Pancreas (tissue), 10 donors: ENCODE results near the gene USP25. TPM values are rescaled to one million over a fixed set of nuclear protein-coding genes. Genes with fewer than 3 reads are reported as not detected.

Source experiments
- ATAC-seq, 4 donors: fragments of 200-7000 bp; cut with Tn5 transposase; one replicate each; pipeline versions ENCODE4 v1.8.0 to v1.9.1; 2020; ENCODE audit warnings: mild to moderate bottlenecking in 4 of 4, moderate library complexity in 4 of 4
- DNase-seq, 6 donors: peaks; one replicate each; pipeline ENCODE4 v3.0.0-alpha.2; 2020
- FAIRE-seq: peaks from 2 replicates; lab custom pipeline; 2012; peaks lifted over from hg19 to GRCh38; lab: Jason Lieb, UNC
- H3K27ac ChIP-seq, 4 donors: fragments of 200-600 bp; sonication (generic); 1 replicate in 3 of 4; 2 replicates in 1 of 4; pipeline versions ENCODE4 v1.5.0 to v1.8.0; 2020
- H3K27me3 ChIP-seq, 4 donors: fragments of 200-600 bp; one replicate each; pipeline ENCODE4 v1.8.0; 2021
- H3K36me3 ChIP-seq, 3 donors: fragments of 200-600 bp; sonication (generic) in 1 of 3; one replicate each; pipeline versions ENCODE4 v1.5.0 to v1.8.0; 2020 to 2021
- H3K4me1 ChIP-seq, 3 donors: fragments of 200-600 bp; one replicate each; pipeline ENCODE4 v1.8.0; 2021
- H3K4me3 ChIP-seq, 4 donors: fragments of 200-600 bp; sonication (generic) in 2 of 4; one replicate each; pipeline versions ENCODE4 v1.5.0 to v1.8.0; 2020 to 2021
- H3K9me3 ChIP-seq, 4 donors: fragments of 200-600 bp; one replicate each; pipeline ENCODE4 v1.8.0; 2021
- WGBS, 2 donors: extraction: QIAGEN DNeasy Blood & Tissue Kit; methylation state at CpG; one replicate each; pipeline ENCODE4 v1.1.7; 2013; 5-methylcytosine and 5-hydroxymethylcytosine counted together
- intact Hi-C, 3 donors: fragments of 100-400 bp; cut with DNase I; formaldehyde crosslinking; loops; one replicate each; pipeline versions ENCODE4 v1.11.1 to v1.14.2; 2022
- polyA plus RNA-seq, 2 donors: library from polyadenylated mRNA; stranded (reverse); fragments of 200-250 nt; gene quantifications; one replicate each; pipeline ENCODE4 v1.2.3, GENCODE V29; 2013
- total RNA-seq, 6 donors: library from RNA; stranded (reverse); fragmentation: NEBNext Ultra II Directional in 4 of 6; extraction: Animal tissue kit (Norgen Biotek cat#: 25700) in 4 of 6; gene quantifications; one replicate each; pipeline versions ENCODE4 v1.2.1 to v1.2.4, GENCODE V29; 2021 to 2023
- TF ChIP-seq, protein P1 (sequence below), 4 donors: fragments of 200-600 bp; sonication (generic) in 3 of 4; IDR thresholded peaks; one replicate each; pipeline versions ENCODE4 v1.5.0 to v1.8.0; 2021; ENCODE audit warnings: antibody characterized with exemption in 4 of 4
- donor health status: healthy with polysubstance abuse.
- donor health status: DM: no; HTN: no; CAD: no; lungs with moderate emphysema.
- donor health status: DM: no; HTN: no; CAD: no.
- donor health status: control.
- donor health status: control.
- donor health status: Bipolar disorder and iron deficiency.
- donor health status: DM: yes; HTN: yes; CAD: no.
- donor health status: DM: no; HTN: no; CAD: no.
- donor health status: DM: no; HTN: no; CAD: no.
- donor health status: DM: yes; HTN: yes; CAD: no.

The USP25 gene
- total and polyA plus RNA-seq, 8 donors = 4.3 to 24.8 (median 15.0) TPM

DNA sequence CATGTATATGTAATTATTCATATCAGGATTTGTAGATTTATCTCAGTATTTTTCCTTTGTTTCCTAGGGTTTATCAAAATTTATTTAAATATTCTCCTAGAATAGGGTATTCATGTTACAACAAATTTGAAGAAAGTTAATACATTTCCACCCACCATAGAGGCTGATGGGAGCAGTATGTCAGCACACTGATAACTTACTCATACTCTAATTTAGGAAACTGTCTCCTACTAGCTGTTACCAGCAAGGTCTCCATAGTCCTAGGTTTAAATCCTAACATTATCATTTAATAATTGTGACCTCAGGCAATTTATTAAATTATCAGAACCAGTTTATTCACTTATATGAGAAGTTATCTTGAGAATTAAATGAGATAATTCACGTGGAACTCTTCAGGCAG lies 127.0 kb downstream of the USP25 start:
- intact Hi-C loops = no loop called here
- ATAC-seq = no peak
- no peak overlapping the region for H3K27ac ChIP-seq
- WGBS, 2 donors = 80 to 90% methylated on average over 1 of the region's 1 CpG
- DNase-seq = no peak
- FAIRE-seq = no peak
- TF ChIP-seq, protein P1, sequence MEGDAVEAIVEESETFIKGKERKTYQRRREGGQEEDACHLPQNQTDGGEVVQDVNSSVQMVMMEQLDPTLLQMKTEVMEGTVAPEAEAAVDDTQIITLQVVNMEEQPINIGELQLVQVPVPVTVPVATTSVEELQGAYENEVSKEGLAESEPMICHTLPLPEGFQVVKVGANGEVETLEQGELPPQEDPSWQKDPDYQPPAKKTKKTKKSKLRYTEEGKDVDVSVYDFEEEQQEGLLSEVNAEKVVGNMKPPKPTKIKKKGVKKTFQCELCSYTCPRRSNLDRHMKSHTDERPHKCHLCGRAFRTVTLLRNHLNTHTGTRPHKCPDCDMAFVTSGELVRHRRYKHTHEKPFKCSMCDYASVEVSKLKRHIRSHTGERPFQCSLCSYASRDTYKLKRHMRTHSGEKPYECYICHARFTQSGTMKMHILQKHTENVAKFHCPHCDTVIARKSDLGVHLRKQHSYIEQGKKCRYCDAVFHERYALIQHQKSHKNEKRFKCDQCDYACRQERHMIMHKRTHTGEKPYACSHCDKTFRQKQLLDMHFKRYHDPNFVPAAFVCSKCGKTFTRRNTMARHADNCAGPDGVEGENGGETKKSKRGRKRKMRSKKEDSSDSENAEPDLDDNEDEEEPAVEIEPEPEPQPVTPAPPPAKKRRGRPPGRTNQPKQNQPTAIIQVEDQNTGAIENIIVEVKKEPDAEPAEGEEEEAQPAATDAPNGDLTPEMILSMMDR (IDR thresholded peaks at IDR 0.05) = no peak
- H3K4me1 ChIP-seq = no peaks in the 10 kb centered on the region
- no peaks in the 10 kb centered on the region for H3K36me3 ChIP-seq
- H3K9me3 ChIP-seq = no peaks in the 10 kb centered on the region
- no peak overlapping the region for H3K4me3 ChIP-seq
- no peaks in the 10 kb centered on the region for H3K27me3 ChIP-seq

DNA sequence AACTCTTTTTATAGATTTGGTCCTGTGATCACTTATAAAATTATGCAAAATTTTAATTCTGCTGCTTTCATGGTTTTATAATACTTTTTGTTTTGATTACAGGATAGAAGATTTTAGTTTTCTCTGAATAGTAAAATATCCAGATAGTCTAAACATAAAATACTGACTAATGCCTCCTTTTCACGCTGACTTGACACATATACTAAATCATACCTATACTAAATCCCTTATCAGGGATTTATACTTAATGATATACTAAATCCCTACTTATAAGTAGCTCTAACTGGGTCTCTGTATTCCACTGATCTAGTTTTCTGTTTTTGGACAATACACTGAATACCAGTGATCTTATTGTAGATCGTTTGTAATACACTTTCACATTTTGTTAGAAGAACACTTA lies 128.0 kb downstream of the USP25 start:
- no peaks in the 10 kb centered on the region for H3K9me3 ChIP-seq
- no peak for ATAC-seq

DNA sequence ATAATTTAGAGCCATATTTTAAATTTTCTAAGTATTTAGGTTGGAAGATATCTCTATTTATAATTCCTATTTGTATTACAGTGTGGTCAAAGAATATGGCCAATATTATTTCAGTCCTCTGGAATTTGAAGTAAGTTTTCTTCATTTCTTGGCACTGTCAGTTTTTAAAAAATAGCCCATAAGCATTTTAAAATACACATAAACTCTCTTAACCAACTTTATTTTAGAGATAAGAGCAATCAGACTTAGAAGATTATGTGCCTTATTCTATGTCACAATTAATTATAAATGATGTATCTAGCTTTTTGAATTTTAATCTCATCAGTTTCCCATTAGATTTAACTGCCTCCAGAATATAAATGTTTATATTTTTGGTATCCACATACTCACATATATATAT lies 130.8 kb downstream of the USP25 start:
- peak; percentile 34 for FAIRE-seq
- TF ChIP-seq, protein P1 (IDR thresholded peaks at IDR 0.05) = no peak
- Histone ChIP-seq H3K4me1 (no peaks in the 10 kb centered on the region), H3K36me3 (peaks cover 0 to 4% (median 0%) of the 10 kb centered on the region in 3 donors), H3K27ac (no peak overlapping the region), H3K9me3 (no peaks in the 10 kb centered on the region), H3K27me3 (no peaks in the 10 kb centered on the region), H3K4me3 (no peak overlapping the region)
- no peak for DNase-seq
- intact Hi-C loops = no loop called here
- no peak for ATAC-seq

More for the DNA sequence above, 128.0 kb downstream of the USP25 start:
- Histone ChIP-seq H3K4me1 (no peaks in the 10 kb centered on the region), H3K27ac (no peak overlapping the region), H3K27me3 (no peaks in the 10 kb centered on the region), H3K4me3 (no peak overlapping the region), H3K36me3 (no peaks in the 10 kb centered on the region)
- WGBS, 2 donors = 68 to 73% methylated on average over 2 of the region's 2 CpGs
- intact Hi-C loops = no loop called here
- FAIRE-seq (no peak), DNase-seq (no peak)
- TF ChIP-seq, protein P1 (IDR thresholded peaks at IDR 0.05) = no peak

DNA sequence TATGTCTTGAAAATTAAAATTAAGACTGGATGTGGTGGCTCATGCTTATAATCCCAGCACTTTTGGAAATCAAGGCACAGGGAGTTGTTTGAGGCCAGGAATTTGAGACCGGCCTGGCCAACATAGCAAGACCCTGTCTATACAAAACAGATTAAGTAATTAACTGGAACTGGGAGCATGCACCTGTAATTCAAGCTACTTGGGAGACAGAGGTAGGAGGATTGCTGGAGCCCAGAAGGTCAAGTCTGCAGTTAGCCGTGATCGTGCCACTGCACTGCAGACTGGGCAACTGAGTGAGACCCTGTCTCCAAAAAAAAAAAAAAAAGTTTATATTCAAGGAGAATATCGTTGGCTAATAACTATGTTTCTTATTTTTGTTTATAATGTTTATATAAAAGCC lies 139.2 kb downstream of the USP25 start:
- TF ChIP-seq, protein P1 (IDR thresholded peaks at IDR 0.05) = no peak
- DNase-seq (no peak), ATAC-seq (no peak), FAIRE-seq (no peak)
- H3K27ac ChIP-seq = no peak overlapping the region
- H3K9me3 ChIP-seq = no peaks in the 10 kb centered on the region
- intact Hi-C loops = no loop called here
- H3K4me3 ChIP-seq = no peak overlapping the region
- no peaks in the 10 kb centered on the region for H3K4me1 ChIP-seq
- peaks cover 0 to 29% (median 8%) of the 10 kb centered on the region in 3 donors for H3K36me3 ChIP-seq
- no peaks in the 10 kb centered on the region for H3K27me3 ChIP-seq
- 92 to 96% methylated on average over 4 of the region's 4 CpGs for WGBS, 2 donors

DNA sequence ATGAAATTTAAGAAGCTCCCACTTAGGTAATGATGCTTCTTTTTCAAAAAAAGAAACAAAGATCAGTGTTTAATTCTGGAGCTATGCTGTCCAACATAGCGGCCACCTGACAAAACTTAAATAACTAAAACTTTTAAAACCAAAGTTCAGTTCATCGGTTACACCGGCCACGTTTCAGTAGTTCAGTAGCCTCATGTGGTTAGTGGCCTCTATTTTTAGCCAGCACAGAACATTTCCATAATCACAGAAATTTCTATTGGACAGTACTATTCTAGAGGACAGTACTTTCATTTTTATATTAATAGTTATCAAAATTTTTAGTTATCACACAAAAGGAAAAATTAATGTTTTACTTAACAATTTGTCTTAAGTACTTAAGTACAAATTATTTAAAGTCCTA lies 141.0 kb downstream of the USP25 start:
- ATAC-seq = no peak
- 91 to 92% methylated on average over 4 of the region's 4 CpGs for WGBS, 2 donors
- peaks cover 0 to 35% (median 8%) of the 10 kb centered on the region in 3 donors for H3K36me3 ChIP-seq
- H3K27ac ChIP-seq = no peak overlapping the region
- H3K27me3 ChIP-seq = no peaks in the 10 kb centered on the region
- DNase-seq = no peak
- FAIRE-seq = no peak
- no peaks in the 10 kb centered on the region for H3K9me3 ChIP-seq
- H3K4me1 ChIP-seq = no peaks in the 10 kb centered on the region
- intact Hi-C loops = no loop called here
- H3K4me3 ChIP-seq = no peak overlapping the region
- TF ChIP-seq, protein P1 (IDR thresholded peaks at IDR 0.05) = no peak
